Kidney tubule cell (primary cell): ENCODE data around the gene ADGRF3.
"Not testable (repeated sequence)": the region's sequence is repeated elsewhere in the genome, so short reads cannot be mapped to it uniquely, and the experiment has no call there.

ENCODE experiments used
- DNase-seq: peaks from one replicate; pipeline ENCODE4 v3.0.0-alpha.2; 2018; ENCODE audit warnings: low spot score

Gene ADGRF3

GRCh38 chr2:26349690-26350089 is 3.1 kb upstream of the ADGRF3 start:
- no peak for DNase-seq

GRCh38 chr2:26347286-26347865 is 787 bp upstream of the ADGRF3 start:
- no peak for DNase-seq

GRCh38 chr2:26345545-26346453 is 790 bp downstream of the ADGRF3 start, which contains the start of gene SELENOI:
TSS of gene SELENOI (plus strand) at chr2:26346143. CDS start at chr2:26346233, 90 bp downstream.
- DNase-seq = peak; percentile 99

GRCh38 chr2:26345283-26345544 is 1.4 kb downstream of the ADGRF3 start:
- no peak for DNase-seq

DNA sequence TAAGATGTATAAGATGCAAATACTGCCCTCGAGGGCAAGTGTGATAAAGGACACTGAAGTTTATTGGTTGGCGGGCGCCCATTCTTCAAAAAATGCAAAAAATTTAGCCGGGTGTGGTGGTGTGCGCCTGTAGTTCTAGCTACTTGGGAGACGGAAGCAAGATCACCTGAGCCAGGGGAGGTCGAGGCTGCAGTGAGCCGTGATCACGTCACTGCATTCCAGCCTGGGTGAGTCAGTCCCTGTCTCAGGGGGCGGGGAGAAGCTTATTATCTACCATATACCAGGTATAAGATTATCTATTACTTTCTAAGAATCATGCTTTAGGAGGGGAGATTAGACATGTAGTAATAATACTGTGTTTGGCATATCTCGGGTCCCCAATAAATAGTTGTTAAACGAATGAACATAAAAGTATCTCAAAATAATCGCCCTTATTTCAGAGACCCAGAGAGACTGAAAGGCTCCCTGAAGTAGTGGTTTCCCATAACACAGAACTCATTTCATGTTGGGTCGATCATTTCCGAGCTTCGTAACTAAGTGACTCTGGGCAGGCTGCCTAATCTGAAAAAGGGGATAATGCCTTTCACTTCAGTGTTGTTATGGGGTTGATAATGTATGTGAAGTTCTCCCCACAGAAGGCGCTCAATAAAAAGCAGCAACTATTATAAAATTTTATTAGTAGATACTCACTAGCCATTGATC is 1.9 kb downstream of the ADGRF3 start:
- peak; percentile 87 for DNase-seq

- DNase-seq = no peak
Measured at GRCh38 chr2:26340831-26341230, 5.8 kb downstream of the ADGRF3 start.

- no peak for DNase-seq
Measured at GRCh38 chr2:26337298-26337697, 9.3 kb downstream of the ADGRF3 start.

- DNase-seq = no peak
Measured at GRCh38 chr2:26336719-26337118, 9.9 kb downstream of the ADGRF3 start.

GRCh38 chr2:26335231-26335630 is 11.4 kb downstream of the ADGRF3 start:
- no peak for DNase-seq

DNA sequence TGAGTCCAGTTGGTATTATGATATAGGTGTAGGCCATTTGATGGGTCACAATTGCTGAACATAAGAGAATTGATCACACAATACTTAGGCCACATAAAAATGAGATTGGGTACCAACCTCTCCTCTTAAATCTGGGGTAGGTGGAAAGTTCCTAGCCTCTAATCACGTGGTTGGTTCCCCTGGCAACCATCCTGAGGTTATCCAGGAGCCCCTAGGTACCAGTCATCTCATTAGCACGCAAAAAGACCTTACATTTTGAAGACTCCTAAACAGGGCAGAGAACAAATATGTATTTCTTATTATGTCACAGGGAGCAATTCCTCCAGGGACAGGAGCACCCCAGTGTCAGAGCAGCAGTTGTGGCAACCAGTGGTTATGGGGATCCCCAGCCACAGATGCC is 13.3 kb downstream of the ADGRF3 start:
- DNase-seq = peak; percentile 79

DNA sequence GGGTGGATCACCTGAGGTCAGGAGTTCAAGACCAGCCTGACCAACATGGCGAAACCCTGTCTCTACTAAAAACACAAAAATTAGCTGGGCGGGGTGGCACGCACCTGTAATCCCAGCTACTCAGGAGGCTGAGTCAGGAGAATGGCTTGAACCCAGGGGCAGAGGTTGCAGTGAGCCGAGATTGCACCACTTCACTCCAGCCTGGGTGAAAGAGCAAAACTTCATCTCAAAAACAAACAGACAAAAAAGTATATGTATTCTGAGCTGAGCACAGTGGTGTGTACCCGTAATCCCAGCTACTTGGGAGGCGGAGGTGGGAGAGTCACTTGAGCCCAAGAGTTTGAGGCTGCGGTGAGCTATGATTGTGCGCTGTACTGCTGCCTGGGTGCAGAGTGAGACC is 15.3 kb downstream of the ADGRF3 start:
- not testable (repeated sequence) for DNase-seq

- no peak for DNase-seq
Measured at GRCh38 chr2:26330604-26331003, 16.0 kb downstream of the ADGRF3 start.

GRCh38 chr2:26330114-26330549 is 16.5 kb downstream of the ADGRF3 start:
- DNase-seq = peak; percentile 79

GRCh38 chr2:26329083-26329482 is 17.5 kb downstream of the ADGRF3 start:
- DNase-seq = not testable (repeated sequence)

DNA sequence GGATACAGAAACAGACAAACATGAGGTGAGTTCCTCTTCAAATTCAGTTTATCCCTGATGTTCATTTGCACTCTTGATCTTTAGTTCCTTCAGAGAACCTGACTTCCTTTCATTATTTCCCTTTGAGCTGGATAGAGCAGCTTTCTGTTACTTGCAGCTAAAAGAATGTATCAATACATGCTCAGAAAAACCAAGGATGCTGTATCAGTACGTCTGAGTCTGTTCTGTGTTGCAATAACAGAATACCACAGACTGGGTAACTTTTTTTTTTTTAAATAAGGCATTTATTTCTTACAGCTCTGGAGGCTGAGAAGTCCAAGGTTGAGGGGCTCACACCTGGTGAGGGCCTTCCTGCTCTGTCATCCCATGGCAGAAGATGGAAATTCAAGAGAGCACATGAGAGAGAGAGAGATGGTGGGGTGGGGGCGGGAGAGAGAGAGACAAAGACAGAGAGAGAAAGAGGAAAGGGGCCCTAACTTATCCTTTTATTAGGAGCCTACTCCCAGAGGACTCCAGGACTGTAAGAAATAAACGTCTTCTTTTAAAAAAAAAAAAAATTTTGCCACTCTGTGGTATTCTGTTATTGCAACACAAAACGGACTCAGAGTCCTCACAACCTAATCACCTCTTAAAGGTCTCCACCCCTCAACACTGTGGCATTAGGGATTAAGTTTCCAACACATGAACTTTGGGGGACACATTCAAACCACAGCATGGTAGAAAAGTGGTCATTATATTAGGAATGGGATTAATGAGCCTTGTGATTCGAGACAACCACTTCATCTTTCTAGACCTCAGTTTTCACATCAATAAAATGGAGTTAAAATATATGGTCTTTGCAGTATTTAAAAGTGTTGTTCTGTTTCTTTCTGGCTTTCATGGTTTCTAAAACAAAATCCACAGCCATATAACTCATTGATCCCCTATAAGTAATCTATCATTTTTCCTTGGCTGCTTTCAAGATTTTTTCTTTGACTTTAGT is 19.0 kb downstream of the ADGRF3 start:
- no peak for DNase-seq

DNA sequence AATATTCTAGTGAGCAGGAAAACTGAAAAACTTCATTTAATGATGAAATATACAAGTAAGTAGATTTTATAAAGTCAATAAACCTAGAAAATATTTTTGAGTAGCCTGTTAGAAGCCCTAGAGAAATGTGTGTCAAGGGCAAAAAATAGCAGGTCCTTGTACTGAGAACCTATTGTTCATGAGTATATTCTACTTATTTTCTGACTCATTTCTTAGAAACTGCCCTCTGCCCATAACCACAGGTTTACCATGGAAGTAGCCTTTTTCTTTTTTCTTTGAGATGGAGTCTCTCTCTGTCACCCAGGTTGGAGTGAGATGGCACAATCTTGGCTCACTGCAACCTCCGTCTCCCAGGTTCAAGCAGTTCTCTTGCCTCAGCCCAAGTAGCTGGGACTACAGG is 20.1 kb downstream of the ADGRF3 start:
- DNase-seq = no peak

DNA sequence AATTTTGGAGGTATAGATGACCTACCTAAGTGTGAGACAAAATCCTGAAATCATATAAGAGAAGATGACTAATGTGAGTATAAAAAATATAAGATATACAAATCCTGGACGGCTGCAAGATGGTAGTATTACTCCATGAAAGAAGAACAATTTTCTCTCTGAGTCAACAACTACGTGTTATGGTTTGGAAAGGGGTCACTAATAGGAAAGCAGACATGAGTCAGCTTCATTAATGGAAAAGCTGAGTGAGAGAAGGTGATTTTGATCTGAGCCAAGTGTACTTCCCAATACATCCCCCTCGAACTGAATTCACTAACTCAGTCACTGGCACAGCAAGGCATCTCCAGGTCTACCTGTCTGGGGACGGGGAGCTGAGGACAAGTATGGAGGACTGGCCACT is 20.7 kb downstream of the ADGRF3 start:
- DNase-seq = peak; percentile 9

DNA sequence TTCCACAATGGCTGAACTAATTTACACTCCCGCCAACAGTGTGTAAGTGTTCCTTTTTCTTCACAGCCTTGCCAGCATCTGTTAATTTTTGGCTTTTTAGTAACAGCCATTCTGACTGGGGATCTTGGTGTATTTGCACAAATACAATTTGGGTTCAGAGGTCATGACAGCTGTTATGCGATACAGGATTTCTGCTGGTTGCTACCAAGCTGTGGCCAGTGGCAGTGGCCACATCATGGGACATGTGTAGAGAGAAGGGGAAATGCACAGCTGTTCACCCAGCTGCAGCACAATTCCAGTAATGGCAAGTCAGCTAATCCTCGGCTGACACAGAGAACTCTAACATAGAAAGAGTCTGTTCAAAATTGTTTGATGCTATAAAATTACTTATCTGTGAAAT is 21.7 kb downstream of the ADGRF3 start:
- DNase-seq = no peak

- DNase-seq = not testable (repeated sequence)
Measured at GRCh38 chr2:26324479-26324878, 22.1 kb downstream of the ADGRF3 start.

DNA sequence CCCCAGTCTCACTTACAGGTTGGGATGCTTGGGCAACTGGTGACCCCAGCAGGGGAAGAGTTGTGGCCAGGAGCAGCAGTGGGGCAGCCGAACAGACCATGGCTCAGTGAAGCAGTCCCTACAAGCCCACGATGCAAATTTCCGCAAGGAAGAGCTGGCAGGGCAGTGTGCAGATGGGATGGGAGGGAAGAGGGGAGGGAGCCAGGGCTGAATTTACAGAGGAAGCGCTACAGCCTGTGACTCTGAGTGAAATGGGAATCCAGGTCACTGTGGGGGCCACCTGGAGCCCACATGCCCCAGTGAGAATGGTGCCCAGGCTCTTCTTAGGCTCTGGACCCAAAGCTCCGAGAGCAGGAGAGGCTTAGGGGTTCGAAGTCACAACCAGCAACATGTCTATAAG is 27.6 kb downstream of the ADGRF3 start:
- DNase-seq = no peak

DNA sequence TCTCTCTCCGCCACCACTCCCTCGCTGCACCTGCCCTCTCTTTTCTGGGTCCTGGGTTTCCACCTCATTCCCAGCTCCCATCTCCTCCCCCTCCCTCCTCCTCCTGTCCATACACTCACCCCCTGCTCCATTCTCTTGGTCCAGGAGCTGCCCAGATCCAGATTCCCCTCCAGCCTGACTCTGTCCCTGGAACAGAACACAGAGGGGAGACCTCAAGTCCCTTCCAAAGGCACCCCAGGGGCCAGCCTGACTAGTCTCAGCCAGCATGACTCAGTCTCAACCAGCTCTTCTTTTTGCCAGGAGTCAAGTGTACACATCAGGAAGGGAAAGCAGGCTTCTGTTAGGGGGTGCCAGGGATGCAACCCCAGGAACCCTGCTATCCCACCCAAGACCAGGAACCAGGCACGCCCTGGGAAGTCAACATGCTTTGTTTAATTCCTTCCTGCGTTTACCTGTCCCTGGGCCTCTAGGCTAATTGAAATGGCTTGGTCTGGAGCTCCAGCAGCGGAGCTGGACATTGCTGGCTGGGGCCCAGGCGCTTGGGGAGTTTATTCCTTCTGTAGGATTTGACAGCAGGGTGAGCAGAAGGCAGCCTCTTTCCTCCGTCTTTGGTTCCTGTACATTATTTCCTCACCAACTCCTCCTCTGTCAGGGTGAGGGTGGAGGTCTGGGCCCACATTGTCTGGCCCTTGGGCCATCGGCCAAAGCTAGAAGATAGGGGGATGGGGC is 29.0 kb downstream of the ADGRF3 start:
- DNase-seq = no peak
